ENCODE results near the gene ZNF548. TPM values are rescaled to one million over a fixed set of nuclear protein-coding genes. Genes with fewer than 3 reads are reported as not detected.

ZNF548 gene
- 10 to 100 TPM in 2 of 4 donors, 1 to 10 TPM in 2; 5.6 to 12.1 (median 8.3) TPM for total RNA-seq
- polyA plus RNA-seq: 1 to 10 TPM; 3.2 to 9.9 (median 4.6) TPM
- long read RNA-seq, donor 1, partial matches to known transcripts: 0 of 4 reads
- long read RNA-seq, donor 1, other reads (novel, unspliced or antisense): 0 of 4 reads
- long read RNA-seq, donor 2, transcript ZNF548-201 (4 exons, 2,115 nt): major isoform, 16 of 20 reads
- long read RNA-seq, donor 2, partial matches to known transcripts: 0 of 20 reads
- long read RNA-seq, donor 2, other reads (novel, unspliced or antisense): 3 of 20 reads

DNA sequence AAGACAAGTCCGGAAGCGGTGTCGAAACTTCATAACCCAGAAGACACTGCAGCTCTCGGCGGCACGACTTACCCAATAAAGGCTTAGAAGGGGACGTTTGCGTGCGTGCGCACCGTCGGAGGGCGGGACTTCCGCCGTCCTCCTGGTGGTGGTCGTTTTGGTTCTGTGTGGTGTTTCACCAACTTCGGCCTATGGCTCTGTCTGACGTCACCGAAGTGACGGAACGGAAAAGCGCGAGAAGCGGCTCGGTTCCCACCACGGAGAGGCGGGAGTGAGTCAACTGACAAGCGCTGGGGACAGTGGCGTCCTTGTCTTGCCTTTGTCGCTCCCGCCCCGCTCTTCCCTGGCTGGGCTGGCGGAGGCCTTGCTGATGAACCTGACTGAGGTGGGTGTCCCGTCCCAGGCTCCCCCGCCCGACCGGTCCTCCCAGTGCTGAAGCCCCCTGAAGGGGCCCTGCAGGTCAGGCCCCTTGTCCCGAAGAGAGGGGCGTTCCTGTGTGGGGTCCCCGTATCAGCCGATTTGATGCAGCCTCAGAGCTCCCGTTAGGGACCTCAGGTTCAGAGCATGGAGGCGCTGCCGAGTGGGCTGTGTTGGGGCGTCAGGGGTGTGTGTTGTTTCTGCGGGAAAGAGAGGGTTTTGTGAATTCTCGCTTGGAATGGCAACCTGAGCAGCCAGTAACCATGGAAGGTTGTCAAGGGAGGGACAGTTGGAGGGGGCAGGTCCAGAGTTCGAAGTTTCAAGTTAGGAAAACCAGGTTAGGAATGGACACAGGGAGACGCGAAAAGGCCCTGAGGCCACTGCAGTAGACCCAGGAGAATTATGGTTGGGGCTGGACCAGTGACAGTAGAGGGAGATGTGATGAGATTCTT is at the start of gene ZNF548:
ZNF548 (plus strand) TSS at position 125 of the 869 bp plus-strand sequence; CDS start at position 371, 246 bp downstream.
- peak; percentile 97 to 98 for DNase-seq
- ATAC-seq: peak; percentile 99
- Histone ChIP-seq H3K4me1 (peaks cover 7% of the 10 kb centered on the region), H3K27me3 (ENCODE audit: insufficient read depth in 3 of 3, low read length in 2 of 3) (no peaks in the 10 kb centered on the region), H3K36me3 (ENCODE audit: insufficient read depth in 1 of 2, low read depth in 1 of 2) (peaks cover 7 to 9% of the 10 kb centered on the region in 2 donors), H3K9me3 (no peaks in the 10 kb centered on the region), H3K4me3 (peak within 1 kb of the TSS; percentile 90), H3K27ac (peak within 1 kb of the TSS; percentile 93)
- peak; percentile 24 for TF ChIP-seq CTCF (IDR thresholded peaks at IDR 0.05)
- intact Hi-C loops (cut with DNase I): loop anchor here in 1 of 2 donors (2.0 kb wide), 1 partner anchor 23 kb away; no protein-coding TSS in a partner anchor
- WGBS, 3 donors: 0 to 1% (median 1%) methylated on average over 50 of the region's 50 CpGs

GRCh38 chr19:57342582-57342981 is 47.1 kb upstream of the ZNF548 start:
- DNase-seq (no peak), ATAC-seq (no peak)
- H3K27me3 ChIP-seq (ENCODE audit: insufficient read depth in 3 of 3, low read length in 2 of 3): no peaks in the 10 kb centered on the region
- no peak for TF ChIP-seq CTCF (IDR thresholded peaks at IDR 0.05)
- no peak overlapping the region for H3K4me3 ChIP-seq
- intact Hi-C loops (cut with DNase I): no loop called here
- H3K9me3 ChIP-seq: no peaks in the 10 kb centered on the region
- H3K36me3 ChIP-seq (ENCODE audit: insufficient read depth in 1 of 2, low read depth in 1 of 2): no peaks in the 10 kb centered on the region
- H3K4me1 ChIP-seq: peaks cover 7% of the 10 kb centered on the region
- WGBS, 3 donors: 65 to 80% (median 71%) methylated on average over 6 of the region's 6 CpGs
- no peak overlapping the region for H3K27ac ChIP-seq

DNA sequence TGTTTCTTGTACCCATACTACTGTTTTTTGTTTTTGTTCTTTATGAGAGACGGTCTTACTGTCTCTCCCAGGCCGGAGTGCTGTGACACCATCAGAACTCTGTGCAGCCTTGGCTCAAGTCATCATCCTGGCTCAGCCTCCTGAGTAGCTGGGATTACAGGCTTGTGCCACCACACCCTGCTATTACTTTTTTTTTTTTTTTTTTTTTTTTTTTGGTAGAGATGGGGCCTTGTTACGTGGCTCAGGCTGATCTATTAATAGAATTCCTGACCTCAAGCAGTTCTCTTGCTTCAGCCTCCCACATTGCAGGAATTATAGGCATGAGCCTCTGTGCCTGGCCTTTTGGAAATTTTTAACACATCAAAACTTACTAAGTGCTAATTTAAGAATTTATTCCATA is 41.5 kb upstream of the ZNF548 start:
- DNase-seq: no peak
- H3K9me3 ChIP-seq: no peaks in the 10 kb centered on the region
- H3K27me3 ChIP-seq (ENCODE audit: insufficient read depth in 3 of 3, low read length in 2 of 3): no peaks in the 10 kb centered on the region
- ATAC-seq: peak in 3 of 4 donors; percentile 3 to 18 (median 7)
- no peak overlapping the region for H3K4me3 ChIP-seq
- intact Hi-C loops (cut with DNase I): no loop called here
- no peak overlapping the region for H3K27ac ChIP-seq
- peaks cover 0 to 2% of the 10 kb centered on the region in 2 donors for H3K36me3 ChIP-seq (ENCODE audit: insufficient read depth in 1 of 2, low read depth in 1 of 2)
- peaks cover 14% of the 10 kb centered on the region for H3K4me1 ChIP-seq
- WGBS, 3 donors: 42 to 55% (median 46%) methylated on average over 3 of the region's 3 CpGs
- TF ChIP-seq CTCF (IDR thresholded peaks at IDR 0.05): no peak

GRCh38 chr19:57350877-57351805 is 38.5 kb upstream of the ZNF548 start, which contains the start of gene ZNF304:
ZNF304 (plus strand) TSS chr19:57351271; CDS start chr19:57351665, 394 bp downstream.
- no peaks in the 10 kb centered on the region for H3K27me3 ChIP-seq (ENCODE audit: insufficient read depth in 3 of 3, low read length in 2 of 3)
- no peak for TF ChIP-seq CTCF (IDR thresholded peaks at IDR 0.05)
- H3K9me3 ChIP-seq: peaks cover 5% of the 10 kb centered on the region
- peak; percentile 98 for ATAC-seq
- peak within 1 kb of the TSS; percentile 94 for H3K4me3 ChIP-seq
- H3K36me3 ChIP-seq (ENCODE audit: insufficient read depth in 1 of 2, low read depth in 1 of 2): peaks cover 12 to 26% of the 10 kb centered on the region in 2 donors
- H3K27ac ChIP-seq: peak within 1 kb of the TSS; percentile 88
- WGBS, 3 donors: 1% methylated on average over 56 to 57 of the region's 57 CpGs
- intact Hi-C loops (cut with DNase I): loop anchor here in 1 of 2 donors (2.0 kb wide), 1 partner anchor 30 kb away; the partner anchor contains the start of gene ZNF543
- peak; percentile 94 to 96 for DNase-seq
- H3K4me1 ChIP-seq: peaks cover 14% of the 10 kb centered on the region
